Activated CD8-positive, alpha-beta memory T cell treated with anti-CD3 and anti-CD28 coated beads for 36 hours (primary cell): ENCODE results near the gene TRAF5. TPM values are rescaled to one million over a fixed set of nuclear protein-coding genes. Genes with fewer than 3 reads are reported as not detected.
"Not testable (repeated sequence)": the region's sequence is repeated elsewhere in the genome, so short reads cannot be mapped to it uniquely, and the experiment has no call there.

Experiments
- CTCF ChIA-PET: fragments of 350-600 bp; sonication (Branson Sonifier 250); formaldehyde crosslinking; loops from one replicate; lab custom pipeline; 2021; ENCODE audit warnings: antibody characterized with exemption; lab: Charles Lee
- POLR2A ChIA-PET: fragments of 350-600 bp; sonication (Branson Sonifier 250); formaldehyde crosslinking; loops from one replicate; lab custom pipeline; 2021; ENCODE audit warnings: antibody characterized with exemption; lab: Charles Lee
- total RNA-seq, 2 experiments: library from RNA; stranded (reverse); gene quantifications; one replicate each; pipeline ENCODE4 v1.2.3, GENCODE V29; 2021

TRAF5 gene, protein sequence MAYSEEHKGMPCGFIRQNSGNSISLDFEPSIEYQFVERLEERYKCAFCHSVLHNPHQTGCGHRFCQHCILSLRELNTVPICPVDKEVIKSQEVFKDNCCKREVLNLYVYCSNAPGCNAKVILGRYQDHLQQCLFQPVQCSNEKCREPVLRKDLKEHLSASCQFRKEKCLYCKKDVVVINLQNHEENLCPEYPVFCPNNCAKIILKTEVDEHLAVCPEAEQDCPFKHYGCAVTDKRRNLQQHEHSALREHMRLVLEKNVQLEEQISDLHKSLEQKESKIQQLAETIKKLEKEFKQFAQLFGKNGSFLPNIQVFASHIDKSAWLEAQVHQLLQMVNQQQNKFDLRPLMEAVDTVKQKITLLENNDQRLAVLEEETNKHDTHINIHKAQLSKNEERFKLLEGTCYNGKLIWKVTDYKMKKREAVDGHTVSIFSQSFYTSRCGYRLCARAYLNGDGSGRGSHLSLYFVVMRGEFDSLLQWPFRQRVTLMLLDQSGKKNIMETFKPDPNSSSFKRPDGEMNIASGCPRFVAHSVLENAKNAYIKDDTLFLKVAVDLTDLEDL
- 10 to 100 TPM; 37.6 to 39.1 TPM for total RNA-seq

DNA sequence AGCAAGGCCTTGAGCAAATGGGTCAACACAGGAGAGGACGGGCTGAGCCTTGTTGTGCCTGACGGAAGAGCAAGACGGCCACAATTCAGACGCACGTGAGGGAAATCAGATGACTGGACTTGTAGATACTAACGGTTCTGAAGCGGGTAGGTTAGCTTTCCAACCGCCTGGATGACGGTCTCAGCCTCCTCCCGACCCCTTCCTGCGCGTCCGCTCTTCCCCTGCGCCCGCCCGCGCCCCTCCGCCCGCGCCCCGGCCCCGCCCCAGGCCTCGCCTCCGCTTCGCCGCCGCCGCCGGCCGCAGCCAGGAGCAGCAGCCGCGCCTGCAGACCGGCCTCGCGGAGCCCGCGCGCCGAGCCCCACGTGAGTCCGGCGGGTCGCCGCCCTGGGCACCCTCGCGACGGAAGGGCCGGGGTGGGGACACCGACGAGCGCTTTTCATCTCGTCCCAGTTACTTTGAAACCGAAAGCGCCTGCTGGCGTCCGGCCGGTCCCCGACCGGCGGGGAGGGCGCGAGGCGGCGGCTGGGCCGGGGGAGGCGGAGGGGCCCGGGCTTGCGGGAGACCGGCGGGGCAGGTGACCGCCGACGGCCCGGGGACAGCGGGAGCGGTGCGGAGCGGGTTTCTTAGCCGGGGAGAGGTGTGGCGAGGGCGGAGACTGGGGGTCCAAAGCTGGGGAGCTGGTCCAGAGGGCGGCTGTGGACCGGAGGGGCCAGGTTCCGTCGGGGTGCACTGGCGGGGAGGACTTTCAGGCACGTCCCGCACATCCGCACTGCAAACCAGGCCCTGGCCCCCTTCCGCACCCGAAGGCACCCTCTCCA is at the start of gene TRAF5:
Gene TRAF5 (plus strand): TSS at position 306 of the 818 bp plus-strand sequence. CDS start 26,407 bp downstream, outside the sequence.
- ChIA-PET CTCF (interaction anchor here (0.9 to 1.9 kb wide), 4 partner anchors 9 to 187 kb away, joined by 3 to 6 read pairs (median 3); no protein-coding TSS in a partner anchor), POLR2A (interaction anchor here (0.8 to 1.4 kb wide), 4 partner anchors 13 to 89 kb away, joined by 3 to 4 read pairs (median 3); no protein-coding TSS in a partner anchor)

DNA sequence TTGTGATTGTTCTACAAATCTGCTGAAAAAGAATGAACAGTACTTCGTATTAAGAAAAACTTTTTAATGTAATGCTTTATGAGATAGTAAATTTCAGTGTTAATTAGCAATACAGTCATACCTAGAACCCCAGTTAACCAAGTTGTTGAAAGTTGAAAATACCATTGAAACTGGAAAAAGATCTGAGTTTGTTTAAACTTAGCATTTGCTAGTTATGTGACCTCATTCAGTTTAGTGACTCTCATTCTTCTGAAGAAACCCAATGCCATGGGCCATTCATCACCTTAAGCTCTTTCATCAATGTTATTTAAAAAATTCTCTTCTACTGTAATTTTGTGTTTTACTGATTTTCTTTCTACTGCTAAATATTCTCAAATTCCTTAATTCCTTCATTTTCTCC is 47.3 kb upstream of the TRAF5 start:
- CTCF ChIA-PET = no interaction called here
- POLR2A ChIA-PET = no interaction called here

DNA sequence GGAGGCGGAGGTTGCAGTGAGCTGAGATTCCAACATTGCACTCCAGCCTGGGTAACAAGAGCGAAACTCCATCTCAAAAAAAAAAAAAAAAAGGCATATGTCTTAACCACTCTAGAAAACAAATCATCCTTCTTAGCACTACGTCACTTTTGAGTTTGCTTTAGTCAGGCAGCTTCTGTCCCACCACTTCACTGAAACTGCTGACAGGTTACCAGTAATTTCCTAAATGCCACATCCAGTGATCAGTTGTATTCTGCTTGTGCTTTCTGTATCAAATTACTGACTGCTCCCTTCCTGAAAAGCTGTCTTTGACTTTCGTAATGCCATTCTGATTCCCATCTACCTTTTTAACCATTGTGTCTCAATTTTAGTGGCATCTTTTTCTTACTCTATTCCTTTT is 45.7 kb upstream of the TRAF5 start:
- POLR2A ChIA-PET = interaction anchor here (0.6 to 1.2 kb wide), 3 partner anchors 16 to 147 kb away, joined by 3 to 9 read pairs (median 5); partner anchors contain the start of gene KCNH1

DNA sequence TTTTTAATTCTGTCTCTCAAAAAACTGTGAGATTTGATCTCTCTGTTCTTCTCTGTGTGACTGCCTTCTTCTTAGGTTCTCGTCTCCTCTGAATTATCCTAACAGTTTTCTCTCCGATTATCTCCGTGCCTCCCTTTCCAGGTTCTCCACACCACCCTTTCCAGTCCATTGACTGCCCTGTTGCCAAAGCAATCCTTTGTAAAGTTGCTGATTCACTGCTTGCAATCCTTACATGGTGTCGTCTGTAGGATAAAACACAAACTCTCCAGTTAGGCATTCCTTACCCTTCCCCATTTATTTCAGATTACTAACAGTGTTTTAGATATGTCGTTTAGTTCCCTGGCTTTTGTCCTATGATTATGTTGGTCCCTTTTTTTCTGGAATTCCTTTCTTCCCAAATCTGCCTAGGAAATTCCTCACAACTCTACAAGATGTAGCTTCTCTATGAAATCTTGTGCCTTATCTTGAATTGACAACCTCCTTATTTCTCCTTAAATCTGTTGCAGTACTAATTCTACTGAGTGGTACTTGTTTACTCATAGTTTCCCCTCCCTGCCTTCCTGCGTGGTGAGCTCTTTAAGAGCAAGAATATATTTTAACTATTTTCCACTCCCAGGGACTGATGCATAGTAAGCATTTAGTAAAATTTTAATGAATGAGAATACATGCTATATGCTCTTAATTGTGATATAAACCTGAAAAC is 45.2 kb upstream of the TRAF5 start:
- ChIA-PET POLR2A (interaction anchor here (1.1 to 1.2 kb wide), 2 partner anchors 16 to 23 kb away, joined by 3 to 9 read pairs; no protein-coding TSS in a partner anchor), CTCF (interaction anchor here (0.7 to 1.5 kb wide), 2 partner anchors 42 to 187 kb away, joined by 3 to 4 read pairs; no protein-coding TSS in a partner anchor)

More for the DNA sequence above, 45.7 kb upstream of the TRAF5 start:
- CTCF ChIA-PET = interaction anchor here (1.4 to 1.5 kb wide), 2 partner anchors 43 to 234 kb away, joined by 3 to 4 read pairs; no protein-coding TSS in a partner anchor

DNA sequence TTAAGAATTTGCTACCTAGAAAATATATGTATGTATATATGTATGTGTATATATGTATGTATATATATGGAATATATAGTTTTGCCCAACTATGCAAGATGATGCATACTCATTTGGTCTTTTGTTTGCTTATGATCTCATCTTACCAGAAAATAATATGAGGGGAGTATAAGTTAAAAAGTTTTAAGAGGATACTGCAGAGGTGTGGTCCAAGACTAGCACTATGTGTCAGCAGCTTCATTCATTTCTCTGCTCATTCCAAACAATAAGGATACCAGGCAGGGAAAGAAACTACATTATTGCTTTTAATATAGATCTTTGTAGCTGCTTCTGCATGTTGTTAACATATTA is 44.6 kb upstream of the TRAF5 start:
- CTCF ChIA-PET = interaction anchor here (0.7 kb wide), 1 partner anchor 187 kb away, joined by 4 read pairs; no protein-coding TSS in a partner anchor

DNA sequence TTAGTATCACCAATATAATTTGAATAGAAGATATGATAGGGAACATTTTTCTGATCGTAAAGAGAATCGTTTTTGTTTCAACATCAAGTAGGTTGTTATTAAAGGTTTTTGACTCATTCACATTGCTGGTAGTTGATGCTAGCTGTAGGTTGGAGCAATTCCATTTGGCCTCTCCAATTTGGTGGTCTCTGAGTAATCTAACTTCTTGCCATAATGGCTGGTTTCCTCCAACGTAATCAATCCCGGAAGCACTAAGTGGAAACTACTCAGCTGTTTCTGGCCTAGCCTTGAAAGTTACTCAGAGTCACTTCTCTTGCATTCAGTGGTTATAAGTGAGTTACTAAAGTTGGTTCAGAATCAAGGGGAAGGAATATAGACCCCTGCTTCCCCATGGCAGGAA is 41.4 kb upstream of the TRAF5 start:
- CTCF ChIA-PET = no interaction called here
- POLR2A ChIA-PET = no interaction called here

More for the DNA sequence above, 44.6 kb upstream of the TRAF5 start:
- POLR2A ChIA-PET = no interaction called here

DNA sequence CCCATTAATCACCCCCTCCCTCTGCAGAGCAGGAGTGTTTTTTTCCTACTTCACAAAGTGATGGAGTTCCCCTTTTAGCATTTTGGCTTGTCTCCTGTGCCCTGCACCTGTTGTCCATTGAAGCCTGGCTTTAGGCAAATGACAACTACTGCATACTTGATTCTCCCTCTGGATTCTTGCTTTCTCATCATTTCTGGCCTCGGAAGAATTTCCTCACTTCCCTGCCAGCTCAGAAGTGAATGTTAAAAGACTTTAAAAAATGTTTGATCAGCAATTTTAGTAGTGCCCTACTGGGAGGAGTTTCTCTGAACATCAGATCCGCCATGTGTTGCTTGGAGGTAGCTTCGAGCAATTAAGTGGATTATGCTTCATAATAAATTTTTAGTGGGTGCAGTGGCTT is 39.4 kb upstream of the TRAF5 start:
- CTCF ChIA-PET = interaction anchor here (0.6 kb wide), 1 partner anchor 1915 kb away, joined by 3 read pairs; no protein-coding TSS in a partner anchor
- POLR2A ChIA-PET = no interaction called here

DNA sequence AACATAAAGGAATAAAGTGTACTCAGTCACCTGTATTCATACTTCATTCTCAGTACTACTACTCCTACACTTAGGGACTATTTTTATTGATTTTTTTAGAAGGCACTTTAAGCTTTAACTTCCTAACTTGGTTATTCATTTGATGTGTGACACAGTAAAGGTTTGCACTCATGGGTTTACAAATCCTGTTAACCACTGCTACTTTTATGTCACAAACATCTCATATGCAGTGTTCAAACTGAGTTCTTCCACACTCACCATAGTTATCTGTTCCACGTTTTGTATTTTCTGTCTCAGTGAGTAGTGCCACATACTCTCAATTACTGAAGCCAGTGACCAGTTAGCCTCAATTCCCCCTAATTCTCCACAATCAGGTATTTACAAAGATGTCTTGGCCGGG is 34.2 kb upstream of the TRAF5 start:
- CTCF ChIA-PET = no interaction called here
- POLR2A ChIA-PET = no interaction called here

DNA sequence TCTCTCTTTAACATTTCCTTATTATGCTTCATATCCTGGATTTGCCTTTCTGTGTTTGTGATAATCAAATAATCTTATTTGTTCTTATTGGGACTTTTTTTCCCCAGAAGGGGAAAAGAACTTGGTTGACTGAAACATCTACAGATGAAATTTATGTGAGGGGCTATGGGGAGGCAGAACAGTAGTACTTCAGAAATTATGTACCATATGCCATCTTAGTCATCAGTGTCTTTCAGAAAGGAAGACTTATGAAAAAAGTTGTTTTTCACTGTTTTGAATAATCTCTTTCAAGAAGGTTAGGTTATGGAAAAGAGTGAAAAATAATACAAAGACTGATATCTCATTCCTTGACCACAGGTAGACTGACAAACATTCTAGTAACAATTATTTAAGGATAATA is 30.2 kb upstream of the TRAF5 start:
- ChIA-PET CTCF (no interaction called here), POLR2A (no interaction called here)

DNA sequence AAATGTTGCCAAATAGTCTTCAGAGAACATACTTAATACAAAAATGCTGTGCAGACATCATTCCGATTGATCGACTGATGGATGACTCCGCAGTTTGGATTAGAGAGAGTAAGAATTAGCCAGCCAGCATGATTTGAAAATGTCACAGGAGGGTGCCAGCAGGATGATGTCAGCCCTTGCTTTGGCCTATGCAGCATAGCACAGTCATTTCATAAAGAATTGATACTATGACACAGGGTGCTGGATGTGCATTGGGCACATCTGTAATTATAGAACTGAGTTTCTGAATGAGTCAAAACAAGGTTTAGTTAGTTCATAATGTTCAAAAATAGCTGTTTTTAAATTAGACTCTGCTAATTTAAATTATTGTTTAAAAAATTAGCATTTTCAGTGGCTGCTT is 21.6 kb upstream of the TRAF5 start:
- POLR2A ChIA-PET = interaction anchor here (0.6 kb wide), 1 partner anchor 47 kb away, joined by 3 read pairs; no protein-coding TSS in a partner anchor

DNA sequence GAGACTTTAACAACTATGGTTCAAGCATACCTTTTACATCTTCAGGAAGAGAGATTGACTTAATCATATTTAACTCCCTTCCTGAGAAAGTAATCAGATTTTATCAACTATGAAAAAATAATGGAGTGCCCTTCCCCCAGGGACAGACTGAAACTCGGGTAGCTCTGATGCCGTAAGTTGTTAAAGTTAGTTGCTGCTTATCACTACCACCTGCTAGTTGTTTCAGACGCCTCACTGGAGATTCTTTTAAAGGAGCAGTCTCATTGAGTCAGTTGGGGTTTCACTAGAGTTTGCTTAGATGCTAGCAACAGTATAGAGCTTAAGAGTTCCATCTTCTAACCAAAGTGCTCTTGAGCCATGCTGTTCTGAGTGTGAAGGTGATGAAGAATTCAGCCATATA is 17.0 kb upstream of the TRAF5 start:
- CTCF ChIA-PET = no interaction called here

More for the DNA sequence above, 21.6 kb upstream of the TRAF5 start:
- CTCF ChIA-PET = no interaction called here

DNA sequence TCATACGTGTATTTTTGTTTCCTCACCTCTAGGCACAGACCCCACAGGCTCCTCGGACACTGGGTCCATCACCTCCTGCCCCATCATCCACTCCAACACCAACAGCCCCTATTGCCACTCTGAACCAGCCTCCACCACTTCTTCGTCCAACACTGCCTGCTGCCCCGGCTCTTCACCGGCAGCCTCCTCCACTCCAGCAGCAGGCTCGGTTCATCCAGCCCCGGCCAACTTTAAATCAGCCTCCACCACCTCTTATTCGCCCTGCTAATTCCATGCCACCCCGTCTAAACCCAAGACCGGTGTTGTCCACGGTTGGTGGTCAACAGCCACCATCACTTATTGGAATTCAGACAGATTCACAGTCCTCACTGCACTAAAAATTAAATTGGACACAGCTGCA is 13.2 kb upstream of the TRAF5 start:
- CTCF ChIA-PET = no interaction called here
- POLR2A ChIA-PET = no interaction called here

More for the DNA sequence above, 17.0 kb upstream of the TRAF5 start:
- POLR2A ChIA-PET = no interaction called here

DNA sequence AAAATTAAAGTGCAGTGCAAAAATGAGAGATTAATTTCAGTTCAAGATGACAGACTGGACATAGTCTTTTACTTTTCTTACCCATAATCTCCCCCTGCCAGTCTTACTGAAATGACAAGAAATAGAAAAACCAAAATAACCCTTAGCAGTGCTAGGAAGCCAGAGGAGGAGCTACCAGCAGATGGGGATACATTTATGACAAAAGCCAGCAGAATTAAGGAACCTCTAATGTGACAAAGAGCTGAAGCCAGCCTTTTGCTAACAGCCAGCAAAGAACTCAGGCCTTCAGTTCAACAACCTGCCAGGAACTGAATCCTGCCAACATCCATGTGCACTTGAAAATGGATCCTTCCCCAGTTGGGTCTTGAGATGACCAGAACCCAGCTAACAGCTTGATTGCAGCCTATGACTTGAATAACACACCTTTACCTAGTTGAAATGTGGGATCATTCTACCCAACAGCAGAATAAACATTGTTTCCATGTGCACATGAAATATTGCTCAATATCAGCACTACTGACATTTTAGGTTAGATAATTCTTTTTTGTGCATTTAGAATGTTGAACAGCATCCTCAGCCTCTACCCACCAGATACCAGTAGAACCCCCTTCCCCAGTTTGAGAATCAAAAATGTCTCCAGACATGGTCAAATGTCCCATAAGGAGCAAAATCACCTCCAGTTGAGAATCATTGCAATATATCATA is 7.9 kb upstream of the TRAF5 start:
- ChIA-PET CTCF (no interaction called here), POLR2A (interaction anchor here (0.6 kb wide), 1 partner anchor 32 kb away, joined by 4 read pairs; no protein-coding TSS in a partner anchor)

DNA sequence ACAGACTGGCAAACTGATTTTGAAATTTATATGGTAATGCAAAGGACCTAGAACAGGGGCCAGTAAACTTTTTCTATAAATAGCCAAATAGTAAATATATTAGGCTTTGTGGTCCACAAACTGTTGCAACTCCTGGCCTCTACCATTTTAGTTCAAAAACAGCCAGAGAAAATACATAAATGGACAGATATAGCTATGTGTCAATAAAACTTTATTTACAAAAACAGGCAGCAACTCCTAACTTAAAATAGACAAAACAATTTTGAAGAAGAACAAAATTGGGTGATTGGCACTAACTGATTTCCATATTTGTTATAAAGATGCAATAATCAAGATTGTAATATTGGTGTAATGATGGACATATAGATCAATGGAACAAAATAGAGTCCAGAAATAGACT is 6.7 kb upstream of the TRAF5 start:
- CTCF ChIA-PET = no interaction called here

DNA sequence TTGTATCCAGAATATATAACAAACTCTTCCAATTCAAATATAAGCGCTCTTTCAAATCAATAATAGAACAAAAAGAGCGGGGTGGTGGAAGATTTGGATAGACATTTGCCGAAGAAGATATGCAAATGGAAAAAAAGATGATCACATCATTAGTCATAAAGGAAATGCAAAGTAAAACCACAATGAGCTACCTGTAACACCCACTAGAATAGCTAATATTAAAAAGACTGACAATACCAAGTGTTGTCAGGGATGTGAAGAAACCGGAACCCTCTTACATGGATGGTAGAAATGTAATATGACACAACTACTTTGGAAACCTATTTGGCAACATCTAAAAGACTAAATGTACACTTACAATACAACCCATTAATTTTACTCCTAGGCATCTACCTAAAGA is 5.7 kb upstream of the TRAF5 start:
- ChIA-PET CTCF (no interaction called here), POLR2A (no interaction called here)

More for the DNA sequence above, 6.7 kb upstream of the TRAF5 start:
- POLR2A ChIA-PET = no interaction called here

DNA sequence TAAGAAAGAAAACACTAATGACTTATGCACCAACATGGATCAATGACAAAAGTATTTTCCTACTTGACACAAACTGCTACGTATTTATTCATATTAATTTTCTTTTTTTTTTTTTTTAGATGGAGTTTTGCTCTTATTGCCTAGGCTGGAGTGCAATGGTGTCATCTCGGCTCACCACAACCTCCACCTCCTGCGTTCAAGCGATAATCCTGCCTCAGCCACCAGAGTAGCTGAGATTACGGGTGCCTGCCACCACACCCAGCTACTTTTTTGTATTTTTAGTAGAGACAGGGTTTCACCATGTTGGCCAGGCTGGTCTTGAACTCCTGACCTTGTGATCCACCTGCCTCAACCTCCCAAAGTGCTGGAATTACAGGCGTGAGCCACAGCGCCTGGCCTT is 5.0 kb upstream of the TRAF5 start:
- POLR2A ChIA-PET = not testable (repeated sequence)
- CTCF ChIA-PET = interaction anchor here (0.7 kb wide), 1 partner anchor 10 kb away, joined by 3 read pairs; no protein-coding TSS in a partner anchor

DNA sequence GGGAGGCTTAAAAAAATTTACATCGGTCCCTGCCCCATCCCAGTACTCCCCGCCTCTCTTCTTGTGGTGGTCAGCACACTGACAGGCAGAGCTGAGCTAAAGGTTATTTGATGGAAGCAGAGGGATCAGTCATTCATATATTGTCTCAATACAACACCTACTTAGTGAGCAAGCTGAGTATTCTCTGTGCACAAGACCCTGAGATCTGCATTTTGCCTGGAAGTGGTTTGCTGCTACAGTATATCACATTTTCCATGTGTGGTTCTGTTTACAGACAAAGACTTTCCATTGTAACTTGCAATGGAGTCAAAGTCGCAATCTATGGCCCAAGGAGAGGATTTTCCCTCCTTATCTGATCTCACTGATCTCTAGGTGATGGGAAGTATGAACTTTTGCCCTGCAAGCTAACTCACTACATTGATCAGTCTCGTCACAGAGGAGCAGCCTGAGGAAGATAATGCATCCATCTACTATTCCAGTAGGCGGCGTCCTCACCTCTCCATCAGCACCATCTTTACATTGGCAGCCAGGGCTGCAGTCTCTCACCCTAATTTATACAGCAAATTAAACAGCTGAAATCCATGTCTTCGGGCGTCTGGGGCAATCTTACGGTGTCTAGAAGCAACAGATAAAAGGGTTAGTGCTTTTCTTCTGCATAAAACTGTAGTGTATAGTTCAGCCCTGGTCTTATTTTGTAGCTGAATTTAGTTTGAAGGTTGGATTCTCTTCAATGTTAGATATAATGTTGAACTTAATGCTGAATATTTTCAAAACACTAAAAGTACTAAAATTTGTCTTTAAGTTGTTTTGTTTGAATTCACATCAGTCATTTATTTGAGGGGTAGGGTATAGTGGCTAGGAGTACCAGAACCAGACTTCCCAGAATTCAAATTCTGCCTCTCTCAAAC is 3.2 kb upstream of the TRAF5 start:
- POLR2A ChIA-PET = interaction anchor here (1.0 kb wide), 2 partner anchors 65 to 153 kb away, joined by 3 to 5 read pairs; no protein-coding TSS in a partner anchor
- CTCF ChIA-PET = interaction anchor here (0.5 to 2.0 kb wide), 20 partner anchors 9 to 375 kb away, joined by 3 to 13 read pairs (median 3); no protein-coding TSS in a partner anchor
